Activated T-cell treated with anti-CD3 and anti-CD28 coated beads for 1 hour (primary cell): ENCODE results near the gene RAB11B.
A peak's percentile ranks its signal among the peaks of the same experiment; 100 is the strongest.
"Not testable (repeated sequence)": the region's sequence is repeated elsewhere in the genome, so short reads cannot be mapped to it uniquely, and the experiment has no call there.

Source experiments
- DNase-seq: peaks from one replicate; pipeline ENCODE4 v3.0.0-alpha.2; 2020; ENCODE audit warnings: low read depth

The RAB11B gene

DNA sequence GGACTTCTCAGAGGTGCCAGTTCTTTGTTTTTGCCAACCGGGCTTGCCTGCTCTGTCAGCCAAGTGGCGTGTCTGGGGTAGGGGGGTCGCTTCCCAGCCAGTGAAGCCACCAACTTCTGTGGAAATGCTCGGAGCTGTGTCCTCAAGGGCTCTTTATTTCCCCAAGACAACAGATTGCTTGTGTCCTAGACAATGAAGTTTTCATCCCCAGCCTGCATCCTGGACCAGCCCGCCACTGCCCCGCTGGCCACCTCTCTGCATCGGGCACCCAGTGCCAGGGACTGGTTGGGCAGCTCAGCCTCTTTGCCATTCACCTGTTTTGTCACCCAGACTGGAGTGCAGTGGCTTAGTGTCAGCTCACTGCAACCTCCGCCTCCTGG, 3.7 kb downstream of the RAB11B start:
- DNase-seq, result no peak

DNA sequence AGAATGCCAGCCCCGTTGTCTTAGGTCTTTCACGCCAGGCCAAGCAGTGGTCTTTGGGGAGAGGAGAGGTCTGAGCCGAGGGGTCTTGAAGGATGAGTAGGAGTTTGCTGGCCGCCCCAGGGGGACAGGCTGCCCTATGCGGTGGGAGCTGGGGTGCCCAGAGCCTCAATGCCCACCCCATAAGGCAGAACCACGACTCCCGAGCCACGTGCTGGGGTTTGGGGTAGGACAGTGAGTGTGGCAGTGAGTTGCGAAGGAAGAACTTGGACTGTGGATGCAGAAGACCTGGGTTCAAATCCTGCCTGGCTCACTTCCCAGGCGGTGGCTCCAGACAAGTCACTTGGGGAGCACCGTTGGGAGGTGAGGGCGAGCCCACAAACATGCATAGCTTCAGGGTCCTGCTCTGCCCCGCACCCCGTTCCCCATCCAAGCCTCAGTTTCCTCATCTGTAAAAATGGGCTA, 5.5 kb downstream of the RAB11B start:
- no peak for DNase-seq

DNA sequence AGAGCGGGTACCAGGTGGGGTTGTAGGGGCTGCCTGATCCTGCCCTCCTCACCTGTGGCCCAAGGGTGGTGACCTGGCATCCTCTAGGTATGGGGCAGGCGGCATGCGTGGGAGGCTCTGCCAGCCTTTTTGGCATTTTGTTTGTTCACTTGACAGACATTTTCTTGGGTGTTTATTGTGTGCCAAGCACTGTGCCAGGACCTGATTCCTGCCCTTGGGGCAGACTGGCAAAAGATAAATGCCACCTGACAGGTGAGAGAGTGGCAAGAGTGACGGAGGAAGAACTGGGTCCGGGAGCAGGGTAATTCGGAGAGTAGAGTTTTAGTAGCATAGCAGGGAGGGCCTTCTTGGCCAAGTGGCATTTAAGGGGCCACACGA, 6.0 kb downstream of the RAB11B start:
- DNase-seq, result no peak

DNA sequence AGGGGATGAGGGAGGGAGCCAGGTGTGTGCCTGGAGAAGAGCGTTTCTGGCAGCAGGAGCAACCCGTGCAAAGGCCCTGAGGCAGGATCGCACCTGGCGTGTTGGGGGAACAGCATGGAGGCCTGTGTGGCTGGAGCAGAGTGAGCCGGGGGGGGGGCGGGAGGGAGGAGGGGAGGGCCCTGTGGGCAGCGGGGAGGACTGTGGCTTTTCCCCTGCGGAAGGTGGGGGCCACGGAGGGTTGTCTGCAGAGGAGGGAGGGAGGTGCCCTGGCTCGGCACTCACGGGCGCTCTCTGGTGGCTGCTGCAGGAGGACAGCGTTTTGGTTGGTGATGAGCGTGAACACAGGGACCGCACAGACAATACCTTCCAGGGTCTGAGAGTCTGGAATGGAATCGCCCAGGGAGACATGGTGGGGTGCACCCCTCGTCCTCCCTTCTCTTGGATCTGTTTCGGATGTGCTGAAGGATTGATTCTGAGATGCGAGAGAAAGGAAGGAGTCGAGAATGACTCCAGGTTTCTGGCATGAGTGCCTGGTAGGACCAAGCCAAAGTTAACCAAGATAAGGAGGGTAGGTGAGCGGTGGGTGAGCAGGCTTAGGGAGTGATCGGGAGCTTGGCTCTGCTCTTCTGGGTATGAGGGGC, 6.5 kb downstream of the RAB11B start:
- peak; percentile 52 for DNase-seq

- no peak for DNase-seq
These were observed 7.1 kb downstream of the RAB11B start for GRCh38 chr19:8397271-8397670.

DNA sequence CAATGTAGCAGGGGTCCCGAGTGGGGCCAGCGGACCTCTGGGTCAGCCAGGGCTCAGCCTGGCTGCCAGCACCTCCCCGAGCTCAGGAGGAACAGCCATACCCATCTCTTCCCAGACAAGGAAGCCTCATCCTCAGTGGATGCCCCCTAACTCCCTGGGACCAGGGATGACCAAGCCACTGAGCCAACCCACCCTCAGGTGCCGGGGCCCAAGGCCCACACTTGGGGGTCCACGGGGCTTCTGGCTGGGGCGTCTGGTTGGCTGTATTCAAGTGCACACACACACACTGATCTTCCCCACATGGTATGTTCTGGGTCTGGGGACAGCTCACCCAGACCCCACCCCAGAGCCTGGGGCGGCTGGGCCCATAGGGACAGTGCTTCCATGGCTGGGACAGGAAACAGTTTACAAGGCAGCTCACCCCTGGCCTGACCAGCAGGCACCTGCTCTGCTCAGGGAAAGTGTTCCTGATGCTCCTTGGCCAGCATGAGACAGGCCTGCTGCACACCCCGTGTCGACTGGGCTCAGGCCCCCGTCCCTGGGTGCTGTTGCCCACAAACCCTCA, 7.7 kb downstream of the RAB11B start:
- DNase-seq, result no peak

DNA sequence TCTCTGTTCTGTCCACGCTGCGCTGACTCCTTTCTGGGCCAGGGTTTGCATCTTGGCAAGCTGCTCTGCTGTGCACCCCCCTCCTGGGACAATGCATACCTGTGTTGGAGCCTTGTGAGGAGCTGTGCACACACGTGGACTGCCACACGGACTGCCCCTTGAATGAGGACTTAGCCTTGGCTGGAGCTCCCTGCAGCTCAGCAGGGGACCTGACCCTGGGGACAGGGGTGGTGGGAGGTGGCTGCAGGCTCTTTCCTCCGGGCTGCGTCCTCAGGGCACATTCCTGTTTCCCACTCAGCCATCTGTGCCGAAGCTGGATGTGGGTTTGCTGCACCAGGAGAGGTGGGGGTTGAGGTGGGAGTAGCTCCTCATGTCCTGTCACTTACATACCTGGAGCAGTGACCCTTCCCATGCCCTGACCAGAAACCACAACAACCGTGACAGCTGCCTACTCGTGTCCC, 8.2 kb downstream of the RAB11B start:
- no peak for DNase-seq

- DNase-seq, result no peak
These were observed 9.6 kb downstream of the RAB11B start for GRCh38 chr19:8399681-8400188.

DNA sequence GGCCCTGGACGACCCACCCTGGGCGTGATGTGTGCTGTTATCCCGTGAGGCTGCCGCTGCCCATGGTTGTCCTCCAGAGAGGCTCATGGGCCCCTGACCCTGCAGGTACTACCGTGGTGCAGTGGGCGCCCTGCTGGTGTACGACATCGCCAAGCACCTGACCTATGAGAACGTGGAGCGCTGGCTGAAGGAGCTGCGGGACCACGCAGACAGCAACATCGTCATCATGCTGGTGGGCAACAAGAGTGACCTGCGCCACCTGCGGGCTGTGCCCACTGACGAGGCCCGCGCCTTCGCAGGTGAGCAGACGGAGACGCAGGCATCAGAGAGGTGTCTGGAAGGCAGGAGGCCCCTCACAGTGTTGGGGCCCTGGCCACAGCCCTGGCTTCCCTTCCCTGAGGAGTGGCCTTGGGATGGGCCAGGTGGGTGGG, 11.8 kb downstream of the RAB11B start:
- DNase-seq, result no peak

DNA sequence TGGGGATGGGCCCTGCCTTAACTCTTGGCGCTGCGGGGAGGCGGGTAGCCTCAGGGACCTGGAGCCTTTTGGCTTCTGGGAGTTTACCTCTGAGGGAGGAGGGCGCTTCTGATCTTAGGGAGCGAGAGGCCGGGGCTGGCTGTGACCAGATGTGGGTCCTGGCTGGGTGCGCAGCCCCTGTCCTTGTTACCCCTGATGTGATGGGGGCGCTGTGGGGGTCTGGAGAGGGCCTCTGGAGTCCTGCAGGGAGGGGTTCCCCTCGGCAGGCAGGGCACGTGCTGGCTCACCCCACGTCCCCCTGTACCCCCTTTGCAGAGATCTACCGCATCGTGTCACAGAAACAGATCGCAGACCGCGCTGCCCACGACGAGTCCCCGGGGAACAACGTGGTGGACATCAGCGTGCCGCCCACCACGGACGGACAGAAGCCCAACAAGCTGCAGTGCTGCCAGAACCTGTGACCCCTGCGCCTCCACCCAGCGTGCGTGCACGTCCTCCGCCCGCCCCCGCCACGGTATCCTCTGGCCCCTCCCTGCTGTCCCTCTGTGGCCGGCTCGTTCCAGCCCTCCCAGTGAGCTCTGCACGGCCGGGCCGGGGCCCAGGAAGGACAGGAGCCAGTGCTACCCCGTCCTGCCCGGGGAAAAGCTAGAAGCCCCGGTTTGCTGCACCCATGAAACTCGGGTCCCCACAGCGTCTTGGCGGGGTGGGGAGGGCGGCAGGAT, 13.1 kb downstream of the RAB11B start:
- no peak for DNase-seq

DNA sequence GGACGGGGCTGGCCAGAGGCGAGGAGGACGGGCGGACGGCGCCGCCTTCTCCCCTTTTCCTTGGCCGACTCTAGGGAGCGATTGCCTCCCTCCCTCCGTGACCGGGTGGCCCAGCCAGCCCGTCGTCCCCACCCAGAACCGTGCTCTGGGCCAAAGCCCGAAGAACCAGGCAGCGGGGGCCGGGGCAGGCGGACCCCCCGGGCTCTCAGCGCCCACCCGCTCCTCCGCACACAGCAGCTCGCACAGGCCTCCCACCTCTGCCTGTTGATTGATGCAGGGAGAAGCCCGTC, 13.6 kb downstream of the RAB11B start:
- no peak for DNase-seq

DNA sequence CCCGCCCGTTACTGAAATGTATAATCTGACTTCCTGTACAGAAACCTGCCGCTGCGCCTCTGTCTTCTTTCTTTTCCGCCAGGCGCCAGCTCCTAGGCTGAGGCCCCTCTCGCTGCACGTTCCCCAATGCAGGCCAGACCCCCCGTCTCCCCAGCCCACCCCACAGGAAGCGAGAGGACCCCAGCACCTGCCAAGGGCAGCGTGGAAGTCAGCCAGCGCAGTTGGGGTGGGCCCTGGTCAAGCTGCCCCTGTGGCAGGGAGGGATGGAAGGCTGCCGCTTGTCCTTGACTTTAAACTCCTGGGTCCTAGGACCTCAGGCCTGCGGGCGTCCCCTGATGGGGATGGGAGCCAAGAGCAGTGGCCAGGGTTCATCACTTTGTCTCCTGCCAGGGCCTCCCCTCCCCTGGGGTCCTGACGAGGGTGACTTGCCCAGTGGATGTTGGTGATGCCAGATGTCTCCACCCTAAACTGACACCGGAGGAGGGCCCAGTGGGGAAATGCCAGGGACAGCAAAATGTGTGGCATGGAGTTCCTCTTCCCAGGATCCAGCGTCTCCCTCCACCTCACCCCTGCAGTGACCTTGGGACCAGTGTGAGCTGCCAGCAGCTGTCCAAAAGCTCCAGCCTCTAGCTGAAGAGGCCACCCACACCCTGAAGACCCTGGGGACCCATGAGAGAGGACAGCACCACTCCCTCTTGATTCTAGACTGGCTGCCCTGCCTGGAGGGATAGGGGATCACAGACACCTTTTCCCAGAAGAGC, 14.4 kb downstream of the RAB11B start:
- no peak for DNase-seq

DNA sequence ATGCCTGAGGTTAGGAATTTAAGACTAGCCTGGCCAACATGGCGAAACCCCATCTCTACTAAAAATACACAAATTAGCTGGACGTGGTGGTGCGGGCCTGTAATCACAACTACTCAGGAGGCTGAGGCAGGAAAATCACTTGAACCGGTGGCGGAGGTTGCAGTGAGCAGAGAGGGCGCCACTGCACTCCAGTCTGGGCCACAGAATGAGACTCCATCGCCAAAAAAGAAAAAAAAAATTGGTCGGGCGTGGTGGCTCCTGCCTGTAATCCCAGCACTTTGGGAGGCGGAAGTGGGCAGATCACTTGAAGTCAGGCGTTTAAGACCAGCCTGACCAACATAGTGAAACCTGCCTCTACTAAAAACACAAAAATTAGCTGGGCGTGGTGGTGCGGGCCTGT, 20.6 kb downstream of the RAB11B start:
- not testable (repeated sequence) for DNase-seq

- peak; percentile 89 for DNase-seq
These were observed 22.8 kb downstream of the RAB11B start, which contains the start of gene MARCHF2 for GRCh38 chr19:8412783-8413628. Gene MARCHF2 (plus strand): TSS chr19:8413305. CDS start chr19:8421841, 8,536 bp downstream.

GRCh38 chr19:8413629-8413995, 23.5 kb downstream of the RAB11B start:
- no peak for DNase-seq

DNA sequence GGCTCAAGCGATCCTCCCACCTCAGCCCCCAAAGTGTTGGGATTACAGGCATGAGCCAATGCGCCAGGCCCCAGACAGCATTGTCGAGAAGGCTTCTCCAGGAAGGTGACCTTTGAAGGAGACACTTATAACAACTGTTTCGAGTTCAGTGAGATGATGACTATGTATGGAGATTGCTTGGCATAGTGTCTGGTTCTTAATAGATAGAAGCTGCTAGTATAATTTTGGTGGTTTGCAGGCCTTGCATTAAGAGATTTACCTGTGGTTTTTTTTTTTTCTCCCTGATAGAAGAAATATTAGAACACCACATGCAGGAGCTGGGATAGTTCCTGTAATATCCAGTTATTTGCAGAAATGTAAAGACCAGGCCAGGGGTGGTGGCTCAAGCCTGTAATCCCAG, 26.6 kb downstream of the RAB11B start:
- no peak for DNase-seq

GRCh38 chr19:8421484-8422461, 31.6 kb downstream of the RAB11B start:
- DNase-seq, result no peak

GRCh38 chr19:8423817-8424223, 33.7 kb downstream of the RAB11B start:
- DNase-seq, result no peak

DNA sequence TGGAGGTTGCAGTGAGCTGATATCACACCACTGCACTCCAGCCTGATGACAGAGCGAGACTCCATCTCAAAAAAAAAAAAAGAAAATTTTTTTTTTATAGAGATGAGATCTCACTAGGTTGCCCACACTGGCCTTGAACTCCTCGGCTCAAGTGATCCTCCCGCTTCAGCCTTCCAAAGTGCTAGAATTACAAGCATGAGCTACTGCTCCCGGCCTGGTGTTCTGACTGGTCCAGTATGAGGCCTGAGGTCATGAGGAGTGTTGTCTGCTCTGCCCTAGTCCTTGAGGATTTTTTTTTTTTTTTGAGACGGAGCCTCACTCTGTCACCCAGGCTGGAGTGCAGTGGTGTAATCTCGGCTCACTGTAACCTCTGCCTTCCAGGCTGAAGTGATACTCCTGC, 35.2 kb downstream of the RAB11B start:
- DNase-seq, result not testable (repeated sequence)

DNA sequence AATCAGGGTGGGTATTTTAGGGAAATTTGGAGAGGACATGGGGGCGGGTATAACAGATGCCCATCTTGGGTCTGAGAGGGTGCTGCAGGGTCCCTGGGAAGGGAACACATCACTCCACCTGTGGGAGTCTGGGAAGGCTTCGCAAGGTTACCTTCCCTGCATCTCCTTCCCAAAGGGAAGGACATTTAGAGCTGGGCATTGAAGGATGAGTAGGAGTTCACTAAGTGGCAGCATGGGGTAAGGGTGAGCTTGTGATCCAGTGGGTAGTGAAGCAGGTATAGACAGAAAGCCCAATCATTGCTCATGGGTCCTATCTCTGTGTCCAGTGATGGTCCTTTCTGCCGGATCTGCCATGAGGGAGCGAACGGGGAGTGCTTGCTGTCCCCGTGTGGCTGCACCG, 36.1 kb downstream of the RAB11B start:
- no peak for DNase-seq
